ENCODE measurements around the gene SYNGR4.

DNA sequence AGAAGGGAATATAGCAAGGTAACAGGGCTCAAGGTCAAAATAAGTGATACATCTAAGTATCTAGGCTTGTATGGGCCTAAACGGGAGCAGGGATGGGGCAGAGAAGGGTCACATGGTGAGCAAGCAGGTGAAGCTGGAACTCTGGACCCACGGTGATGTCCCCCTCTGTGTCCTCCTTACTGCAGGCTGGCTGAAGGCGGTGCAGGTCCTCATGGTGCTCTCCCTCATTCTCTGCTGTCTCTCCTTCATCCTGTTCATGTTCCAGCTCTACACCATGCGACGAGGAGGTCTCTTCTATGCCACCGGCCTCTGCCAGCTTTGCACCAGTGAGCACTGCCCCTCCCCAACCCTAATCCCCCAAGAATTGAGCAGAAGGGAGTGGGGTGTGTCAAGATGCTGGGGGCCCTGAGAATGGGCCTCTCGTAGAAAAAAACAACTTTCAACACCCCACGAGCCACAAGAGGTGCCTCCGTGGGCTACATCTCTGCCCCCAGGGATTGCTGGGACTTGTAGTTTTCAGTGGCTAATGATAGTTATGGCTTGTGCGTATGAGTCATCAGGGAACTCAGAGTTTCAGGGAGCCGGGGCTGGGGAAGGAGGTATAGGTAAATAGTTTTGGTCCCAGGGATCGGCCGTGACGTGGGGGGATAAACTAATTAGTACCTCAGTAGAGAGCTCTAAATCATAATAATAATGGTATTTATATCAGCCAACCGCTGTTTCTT lies 34.8 kb upstream of the SYNGR4 start:
- TF ChIP-seq CTCF (IDR thresholded peaks at IDR 0.05) (no peak), POLR2A (IDR thresholded peaks at IDR 0.05) (no peak)

All from uterus (tissue), 2 donors.